SK-N-SH treated with all-trans-retinoic acid at 6 μM for 48 hours (cell line): ENCODE data around the gene TCF23.

Experiments
- ATAC-seq: fragments of 200-7000 bp; cut with Tn5 transposase; 3 replicates; pipeline ENCODE4 v1.9.1; 2020; ENCODE audit warnings: mild to moderate bottlenecking, moderate library complexity
- ARNTL ChIP-seq: fragments of 450-650 bp; formaldehyde crosslinking; IDR thresholded peaks from 2 replicates; pipeline ENCODE4 v1.5.0; 2020; ENCODE audit warnings: low read depth, mild to moderate bottlenecking, moderate library complexity, borderline replicate concordance
- BACH2 ChIP-seq: fragments of 250-450 bp; sonication (Bioruptor Pico); IDR thresholded peaks from 2 replicates; pipeline ENCODE4 v1.9.0; 2021; ENCODE audit warnings: mild to moderate bottlenecking, borderline replicate concordance
- CSDC2 ChIP-seq: fragments of 250-450 bp; sonication (Bioruptor Pico); IDR thresholded peaks from 2 replicates; pipeline ENCODE4 v1.5.0; 2020; ENCODE audit warnings: mild to moderate bottlenecking, moderate library complexity
- ESRRG ChIP-seq: fragments of 250-450 bp; sonication (Bioruptor Pico); IDR thresholded peaks from 2 replicates; pipeline ENCODE4 v1.6.1; 2021; ENCODE audit warnings: mild to moderate bottlenecking
- ISL1 ChIP-seq: fragments of 250-450 bp; sonication (Bioruptor Pico); IDR thresholded peaks from 2 replicates; pipeline ENCODE4 v2.1.2; 2022; ENCODE audit warnings: mild to moderate bottlenecking, moderate library complexity
- OSR1 ChIP-seq: fragments of 250-450 bp; sonication (Bioruptor Pico); IDR thresholded peaks from 2 replicates; pipeline ENCODE4 v1.8.0; 2022; ENCODE audit warnings: moderate library complexity, mild to moderate bottlenecking, inconsistent platforms
- PPARA ChIP-seq: fragments of 250-450 bp; sonication (Bioruptor Pico); IDR thresholded peaks from 2 replicates; pipeline ENCODE4 v1.5.0; 2020; ENCODE audit warnings: mild to moderate bottlenecking, borderline replicate concordance
- SNAI2 ChIP-seq: fragments of 250-450 bp; sonication (Bioruptor Pico); IDR thresholded peaks from 2 replicates; pipeline ENCODE4 v1.5.0; 2020; ENCODE audit warnings: mild to moderate bottlenecking, moderate library complexity
- TCF4 ChIP-seq: fragments of 250-450 bp; sonication (Bioruptor Pico); IDR thresholded peaks from 2 replicates; pipeline ENCODE4 v1.8.0; 2021; ENCODE audit warnings: mild to moderate bottlenecking, moderate library complexity, borderline replicate concordance
- TOX ChIP-seq: fragments of 250-450 bp; sonication (Bioruptor Pico); IDR thresholded peaks from 2 replicates; pipeline ENCODE4 v1.8.0; 2021; ENCODE audit warnings: mild to moderate bottlenecking, moderate library complexity, borderline replicate concordance
- ZC3H10 ChIP-seq: fragments of 250-450 bp; sonication (Bioruptor Pico); IDR thresholded peaks from 2 replicates; pipeline ENCODE4 v1.5.1; 2021; ENCODE audit warnings: mild to moderate bottlenecking, moderate library complexity
- ZFP3 ChIP-seq: fragments of 250-450 bp; sonication (Bioruptor Pico); IDR thresholded peaks from 2 replicates; pipeline ENCODE4 v1.5.0; 2020; ENCODE audit warnings: mild to moderate bottlenecking, moderate library complexity
- ZFP30 ChIP-seq: fragments of 450-650 bp; formaldehyde crosslinking; IDR thresholded peaks from 2 replicates; pipeline ENCODE4 v1.5.0; 2022; ENCODE audit warnings: mild to moderate bottlenecking, moderate library complexity
- ZNF565 ChIP-seq: fragments of 450-650 bp; formaldehyde crosslinking; conservative IDR thresholded peaks from 2 replicates; pipeline ENCODE4 v1.5.0; 2020; ENCODE audit warnings: low read depth, mild to moderate bottlenecking, moderate library complexity
- ZNF70 ChIP-seq: fragments of 450-650 bp; formaldehyde crosslinking; IDR thresholded peaks from 2 replicates; pipeline ENCODE4 v1.5.0; 2020; ENCODE audit warnings: mild to moderate bottlenecking, moderate library complexity
- TF ChIP-seq, protein P1 (sequence below): fragments of 250-450 bp; sonication (Bioruptor Pico); IDR thresholded peaks from 2 replicates; pipeline ENCODE4 v1.5.0; 2020; ENCODE audit warnings: mild to moderate bottlenecking, moderate library complexity
- TF ChIP-seq, protein P2 (sequence below): fragments of 250-450 bp; sonication (Bioruptor Pico); IDR thresholded peaks from 2 replicates; pipeline ENCODE4 v1.8.0; 2020; ENCODE audit warnings: mild to moderate bottlenecking, moderate library complexity, borderline replicate concordance
- TF ChIP-seq, protein P3 (sequence below): fragments of 250-450 bp; sonication (Bioruptor Pico); IDR thresholded peaks from 2 replicates; pipeline ENCODE4 v1.5.1; 2021; ENCODE audit warnings: mild to moderate bottlenecking, moderate library complexity
- TF ChIP-seq, protein P4 (sequence below): fragments of 250-450 bp; sonication (Bioruptor Pico); IDR thresholded peaks from 2 replicates; pipeline ENCODE4 v1.5.1; 2020; ENCODE audit warnings: low read depth, mild to moderate bottlenecking, moderate library complexity
- TF ChIP-seq, protein P5 (sequence below): fragments of 250-450 bp; sonication (Bioruptor Pico); IDR thresholded peaks from 2 replicates; pipeline ENCODE4 v1.8.0; 2021; ENCODE audit warnings: low read depth, mild to moderate bottlenecking, moderate library complexity, borderline replicate concordance

The TCF23 gene

DNA sequence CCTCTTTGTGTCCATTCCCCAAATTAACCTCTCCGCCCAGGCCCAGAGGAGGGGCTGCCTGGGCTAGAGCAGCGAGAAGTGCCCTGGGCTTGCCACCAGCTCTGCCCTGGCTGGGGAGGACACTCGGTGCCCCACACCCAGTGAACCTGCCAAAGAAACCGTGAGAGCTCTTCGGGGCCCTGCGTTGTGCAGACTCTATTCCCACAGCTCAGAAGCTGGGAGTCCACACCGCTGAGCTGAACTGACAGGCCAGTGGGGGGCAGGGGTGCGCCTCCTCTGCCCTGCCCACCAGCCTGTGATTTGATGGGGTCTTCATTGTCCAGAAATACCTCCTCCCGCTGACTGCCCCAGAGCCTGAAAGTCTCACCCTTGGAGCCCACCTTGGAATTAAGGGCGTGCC, 48.8 kb upstream of the TCF23 start (continued):
- TF ChIP-seq, protein P1, sequence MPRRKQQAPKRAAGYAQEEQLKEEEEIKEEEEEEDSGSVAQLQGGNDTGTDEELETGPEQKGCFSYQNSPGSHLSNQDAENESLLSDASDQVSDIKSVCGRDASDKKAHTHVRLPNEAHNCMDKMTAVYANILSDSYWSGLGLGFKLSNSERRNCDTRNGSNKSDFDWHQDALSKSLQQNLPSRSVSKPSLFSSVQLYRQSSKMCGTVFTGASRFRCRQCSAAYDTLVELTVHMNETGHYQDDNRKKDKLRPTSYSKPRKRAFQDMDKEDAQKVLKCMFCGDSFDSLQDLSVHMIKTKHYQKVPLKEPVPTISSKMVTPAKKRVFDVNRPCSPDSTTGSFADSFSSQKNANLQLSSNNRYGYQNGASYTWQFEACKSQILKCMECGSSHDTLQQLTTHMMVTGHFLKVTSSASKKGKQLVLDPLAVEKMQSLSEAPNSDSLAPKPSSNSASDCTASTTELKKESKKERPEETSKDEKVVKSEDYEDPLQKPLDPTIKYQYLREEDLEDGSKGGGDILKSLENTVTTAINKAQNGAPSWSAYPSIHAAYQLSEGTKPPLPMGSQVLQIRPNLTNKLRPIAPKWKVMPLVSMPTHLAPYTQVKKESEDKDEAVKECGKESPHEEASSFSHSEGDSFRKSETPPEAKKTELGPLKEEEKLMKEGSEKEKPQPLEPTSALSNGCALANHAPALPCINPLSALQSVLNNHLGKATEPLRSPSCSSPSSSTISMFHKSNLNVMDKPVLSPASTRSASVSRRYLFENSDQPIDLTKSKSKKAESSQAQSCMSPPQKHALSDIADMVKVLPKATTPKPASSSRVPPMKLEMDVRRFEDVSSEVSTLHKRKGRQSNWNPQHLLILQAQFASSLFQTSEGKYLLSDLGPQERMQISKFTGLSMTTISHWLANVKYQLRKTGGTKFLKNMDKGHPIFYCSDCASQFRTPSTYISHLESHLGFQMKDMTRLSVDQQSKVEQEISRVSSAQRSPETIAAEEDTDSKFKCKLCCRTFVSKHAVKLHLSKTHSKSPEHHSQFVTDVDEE (CRISPR knock-in tag), result no peak
- TF ChIP-seq ZNF70 (CRISPR knock-in tag), result no peak

DNA sequence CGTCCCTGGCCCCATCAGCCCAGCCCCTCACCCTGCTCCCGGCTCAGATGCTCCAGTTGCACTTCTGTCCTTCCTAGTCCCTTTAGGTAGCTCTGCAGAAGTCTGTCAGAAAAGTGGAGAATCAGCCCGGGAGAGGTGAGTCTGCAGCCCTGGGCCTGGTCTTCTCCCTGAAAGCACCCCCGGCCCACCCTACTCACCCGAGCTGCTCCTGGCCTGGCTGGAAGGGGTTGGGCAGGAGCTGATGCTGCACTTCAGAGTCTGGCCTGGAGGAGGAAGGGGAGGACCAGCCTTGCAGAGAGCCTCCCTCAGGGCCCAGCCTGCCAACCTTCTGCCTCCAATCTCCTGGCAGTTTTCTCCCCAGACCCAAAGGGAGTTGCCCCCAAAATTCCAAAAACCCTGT, 46.5 kb upstream of the TCF23 start:
- TF ChIP-seq ZNF565 (CRISPR knock-in tag), result no peak
- TF ChIP-seq, protein P2, sequence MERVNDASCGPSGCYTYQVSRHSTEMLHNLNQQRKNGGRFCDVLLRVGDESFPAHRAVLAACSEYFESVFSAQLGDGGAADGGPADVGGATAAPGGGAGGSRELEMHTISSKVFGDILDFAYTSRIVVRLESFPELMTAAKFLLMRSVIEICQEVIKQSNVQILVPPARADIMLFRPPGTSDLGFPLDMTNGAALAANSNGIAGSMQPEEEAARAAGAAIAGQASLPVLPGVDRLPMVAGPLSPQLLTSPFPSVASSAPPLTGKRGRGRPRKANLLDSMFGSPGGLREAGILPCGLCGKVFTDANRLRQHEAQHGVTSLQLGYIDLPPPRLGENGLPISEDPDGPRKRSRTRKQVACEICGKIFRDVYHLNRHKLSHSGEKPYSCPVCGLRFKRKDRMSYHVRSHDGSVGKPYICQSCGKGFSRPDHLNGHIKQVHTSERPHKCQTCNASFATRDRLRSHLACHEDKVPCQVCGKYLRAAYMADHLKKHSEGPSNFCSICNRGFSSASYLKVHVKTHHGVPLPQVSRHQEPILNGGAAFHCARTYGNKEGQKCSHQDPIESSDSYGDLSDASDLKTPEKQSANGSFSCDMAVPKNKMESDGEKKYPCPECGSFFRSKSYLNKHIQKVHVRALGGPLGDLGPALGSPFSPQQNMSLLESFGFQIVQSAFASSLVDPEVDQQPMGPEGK (CRISPR knock-in tag), result no peak
- ATAC-seq, result no peak; the same call in 2 of the 3 replicates

DNA sequence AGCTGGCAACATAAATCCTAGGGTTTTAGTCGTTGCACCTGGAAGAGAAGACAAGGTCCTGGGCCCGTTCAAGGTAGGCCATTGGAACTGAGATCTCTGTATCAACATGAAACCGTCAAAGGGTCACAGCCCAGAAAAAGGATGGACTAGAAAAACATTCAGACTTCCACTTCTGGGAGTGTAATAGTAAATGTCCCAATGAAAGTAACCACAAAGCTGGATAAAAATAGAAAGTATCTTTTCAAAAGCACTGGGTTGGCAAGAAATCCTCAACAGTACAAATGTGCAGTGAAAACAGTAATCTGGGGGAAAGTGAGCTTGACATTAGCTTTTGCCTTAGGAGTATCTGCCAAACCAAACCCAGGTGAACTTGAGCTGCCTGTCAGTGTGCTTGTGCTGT, 42.8 kb upstream of the TCF23 start:
- TF ChIP-seq PPARA (CRISPR knock-in tag) (no peak), ZFP30 (no peak), ESRRG (CRISPR knock-in tag) (no peak), ZC3H10 (CRISPR knock-in tag) (no peak), CSDC2 (CRISPR knock-in tag) (no peak), ARNTL (CRISPR knock-in tag) (no peak), ZNF70 (CRISPR knock-in tag) (no peak), OSR1 (CRISPR knock-in tag) (no peak), ZNF565 (CRISPR knock-in tag) (no peak), TCF4 (no peak), SNAI2 (no peak), ISL1 (CRISPR knock-in tag) (no peak), ZFP3 (CRISPR knock-in tag) (no peak), BACH2 (CRISPR knock-in tag) (no peak), TOX (CRISPR knock-in tag) (no peak)
- TF ChIP-seq, protein P1 (CRISPR knock-in tag), result no peak
- TF ChIP-seq, protein P3, sequence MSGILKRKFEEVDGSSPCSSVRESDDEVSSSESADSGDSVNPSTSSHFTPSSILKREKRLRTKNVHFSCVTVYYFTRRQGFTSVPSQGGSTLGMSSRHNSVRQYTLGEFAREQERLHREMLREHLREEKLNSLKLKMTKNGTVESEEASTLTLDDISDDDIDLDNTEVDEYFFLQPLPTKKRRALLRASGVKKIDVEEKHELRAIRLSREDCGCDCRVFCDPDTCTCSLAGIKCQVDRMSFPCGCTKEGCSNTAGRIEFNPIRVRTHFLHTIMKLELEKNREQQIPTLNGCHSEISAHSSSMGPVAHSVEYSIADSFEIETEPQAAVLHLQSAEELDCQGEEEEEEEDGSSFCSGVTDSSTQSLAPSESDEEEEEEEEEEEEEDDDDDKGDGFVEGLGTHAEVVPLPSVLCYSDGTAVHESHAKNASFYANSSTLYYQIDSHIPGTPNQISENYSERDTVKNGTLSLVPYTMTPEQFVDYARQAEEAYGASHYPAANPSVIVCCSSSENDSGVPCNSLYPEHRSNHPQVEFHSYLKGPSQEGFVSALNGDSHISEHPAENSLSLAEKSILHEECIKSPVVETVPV (CRISPR knock-in tag), result no peak
- TF ChIP-seq, protein P2 (CRISPR knock-in tag), result no peak
- TF ChIP-seq, protein P4, sequence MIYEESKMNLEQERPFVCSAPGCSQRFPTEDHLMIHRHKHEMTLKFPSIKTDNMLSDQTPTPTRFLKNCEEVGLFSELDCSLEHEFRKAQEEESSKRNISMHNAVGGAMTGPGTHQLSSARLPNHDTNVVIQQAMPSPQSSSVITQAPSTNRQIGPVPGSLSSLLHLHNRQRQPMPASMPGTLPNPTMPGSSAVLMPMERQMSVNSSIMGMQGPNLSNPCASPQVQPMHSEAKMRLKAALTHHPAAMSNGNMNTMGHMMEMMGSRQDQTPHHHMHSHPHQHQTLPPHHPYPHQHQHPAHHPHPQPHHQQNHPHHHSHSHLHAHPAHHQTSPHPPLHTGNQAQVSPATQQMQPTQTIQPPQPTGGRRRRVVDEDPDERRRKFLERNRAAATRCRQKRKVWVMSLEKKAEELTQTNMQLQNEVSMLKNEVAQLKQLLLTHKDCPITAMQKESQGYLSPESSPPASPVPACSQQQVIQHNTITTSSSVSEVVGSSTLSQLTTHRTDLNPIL (CRISPR knock-in tag), result no peak
- TF ChIP-seq, protein P5, sequence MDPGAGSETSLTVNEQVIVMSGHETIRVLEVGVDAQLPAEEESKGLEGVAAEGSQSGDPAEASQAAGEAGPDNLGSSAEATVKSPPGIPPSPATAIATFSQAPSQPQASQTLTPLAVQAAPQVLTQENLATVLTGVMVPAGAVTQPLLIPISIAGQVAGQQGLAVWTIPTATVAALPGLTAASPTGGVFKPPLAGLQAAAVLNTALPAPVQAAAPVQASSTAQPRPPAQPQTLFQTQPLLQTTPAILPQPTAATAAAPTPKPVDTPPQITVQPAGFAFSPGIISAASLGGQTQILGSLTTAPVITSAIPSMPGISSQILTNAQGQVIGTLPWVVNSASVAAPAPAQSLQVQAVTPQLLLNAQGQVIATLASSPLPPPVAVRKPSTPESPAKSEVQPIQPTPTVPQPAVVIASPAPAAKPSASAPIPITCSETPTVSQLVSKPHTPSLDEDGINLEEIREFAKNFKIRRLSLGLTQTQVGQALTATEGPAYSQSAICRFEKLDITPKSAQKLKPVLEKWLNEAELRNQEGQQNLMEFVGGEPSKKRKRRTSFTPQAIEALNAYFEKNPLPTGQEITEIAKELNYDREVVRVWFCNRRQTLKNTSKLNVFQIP (CRISPR knock-in tag), result no peak
- ATAC-seq, result no peak
